ENCODE data around the gene CHFR. TPM values are rescaled to one million over a fixed set of nuclear protein-coding genes. Genes with fewer than 3 reads are reported as not detected.
"Not testable (repeated sequence)": the region's sequence is repeated elsewhere in the genome, so short reads cannot be mapped to it uniquely, and the experiment has no call there.

Gene CHFR
- total RNA-seq, 1 experiment from 2014 or later = 17.5 TPM

- no peak for DNase-seq (ENCODE audit: low read depth)
- in situ Hi-C loops (cut with HindIII; ENCODE audit: low pct_unique_long_range_greater_than_20kb, low sequenced_read_pairs) = no loop called here
These were observed 38.9 kb downstream of the CHFR start for GRCh38 chr12:132848521-132848920.

GRCh38 chr12:132847363-132848356 lies 39.7 kb downstream of the CHFR start:
- in situ Hi-C loops (cut with HindIII; ENCODE audit: low pct_unique_long_range_greater_than_20kb, low sequenced_read_pairs) = no loop called here
- DNase-seq (ENCODE audit: low read depth) = no peak

DNA sequence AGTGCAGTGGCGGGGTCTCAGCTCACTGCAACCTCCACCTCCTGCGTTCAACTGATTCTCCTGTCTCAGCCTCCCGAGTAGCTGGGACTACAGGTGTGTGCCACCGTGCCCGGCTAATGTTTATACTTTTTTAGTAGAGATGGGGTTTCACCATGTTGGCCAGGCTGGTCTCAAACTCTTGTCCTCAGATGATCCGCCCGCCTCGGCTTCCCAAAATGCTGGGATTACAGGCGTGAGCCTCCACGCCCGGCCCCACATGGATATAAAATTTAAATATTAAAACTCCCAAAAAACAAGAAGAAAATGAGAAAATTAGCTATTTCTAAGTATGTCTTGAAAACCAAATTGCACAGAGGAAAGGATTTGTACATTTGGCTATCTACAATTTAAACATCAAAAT lies 42.7 kb downstream of the CHFR start:
- in situ Hi-C loops (cut with HindIII; ENCODE audit: low pct_unique_long_range_greater_than_20kb, low sequenced_read_pairs) = not testable (repeated sequence)

GRCh38 chr12:132842449-132843045 lies 44.9 kb downstream of the CHFR start:
- no peak for DNase-seq (ENCODE audit: low read depth)
- in situ Hi-C loops (cut with HindIII; ENCODE audit: low pct_unique_long_range_greater_than_20kb, low sequenced_read_pairs) = no loop called here

More for the DNA sequence above, 42.7 kb downstream of the CHFR start:
- not testable (repeated sequence) for DNase-seq (ENCODE audit: low read depth)

- in situ Hi-C loops (cut with HindIII; ENCODE audit: low pct_unique_long_range_greater_than_20kb, low sequenced_read_pairs) = no loop called here
These were observed 46.3 kb downstream of the CHFR start for GRCh38 chr12:132841151-132841550.

DNA sequence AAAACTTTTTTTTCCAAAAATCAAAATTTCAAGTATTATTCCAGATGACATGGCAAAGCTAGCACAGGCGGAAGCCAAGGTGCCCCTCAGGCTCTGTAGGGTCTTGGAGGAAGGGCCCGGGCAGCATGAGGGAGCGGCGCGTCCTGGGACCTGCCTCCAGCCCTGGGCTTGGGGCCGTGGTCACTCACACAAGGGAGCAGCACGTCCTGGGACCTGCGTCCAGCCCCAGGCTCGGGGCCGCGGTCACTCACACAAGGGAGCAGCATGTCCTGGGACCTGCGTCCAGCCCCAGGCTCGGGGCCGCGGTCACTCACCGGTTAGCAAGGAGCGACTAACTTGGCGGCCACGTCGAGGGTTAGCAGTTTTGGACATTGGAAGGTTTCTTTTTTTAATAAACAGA lies 46.9 kb downstream of the CHFR start:
- in situ Hi-C loops (cut with HindIII; ENCODE audit: low pct_unique_long_range_greater_than_20kb, low sequenced_read_pairs) = no loop called here
- DNase-seq (ENCODE audit: low read depth) = no peak

More at GRCh38 chr12:132841151-132841550, 46.3 kb downstream of the CHFR start:
- no peak for DNase-seq (ENCODE audit: low read depth)

DNA sequence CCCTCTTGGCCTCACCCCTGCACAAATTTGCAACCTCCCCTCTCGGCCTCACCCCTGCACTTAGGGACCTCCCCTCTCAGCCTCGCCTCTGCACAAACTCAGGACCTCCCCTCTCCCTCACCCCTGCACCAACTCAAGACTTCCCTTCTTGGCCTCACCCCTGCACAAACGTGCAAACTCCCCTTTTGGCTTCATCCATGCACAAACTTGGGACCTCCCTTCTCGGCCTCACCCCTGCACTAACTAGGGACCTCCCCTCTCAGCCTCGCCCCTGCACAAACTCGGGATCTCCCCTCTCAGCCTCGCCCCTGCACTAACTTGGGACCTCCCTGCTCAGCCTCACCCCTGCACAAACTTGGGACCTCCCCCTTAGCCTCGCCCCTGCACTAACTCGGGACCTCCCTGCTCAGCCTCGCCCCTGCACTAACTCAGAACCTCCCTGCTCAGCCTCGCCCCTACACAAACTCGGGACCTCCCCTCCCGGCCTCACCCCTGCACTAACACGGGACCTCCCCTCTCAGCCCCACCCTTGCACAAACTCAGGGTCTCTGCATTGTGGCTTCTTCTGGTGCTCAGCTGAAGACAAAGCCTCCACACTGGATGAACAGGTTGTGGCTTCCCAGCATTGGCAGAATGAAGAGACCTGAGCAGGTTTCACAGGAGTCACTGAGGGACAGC lies 47.7 kb downstream of the CHFR start:
- in situ Hi-C loops (cut with HindIII; ENCODE audit: low pct_unique_long_range_greater_than_20kb, low sequenced_read_pairs) = no loop called here

DNA sequence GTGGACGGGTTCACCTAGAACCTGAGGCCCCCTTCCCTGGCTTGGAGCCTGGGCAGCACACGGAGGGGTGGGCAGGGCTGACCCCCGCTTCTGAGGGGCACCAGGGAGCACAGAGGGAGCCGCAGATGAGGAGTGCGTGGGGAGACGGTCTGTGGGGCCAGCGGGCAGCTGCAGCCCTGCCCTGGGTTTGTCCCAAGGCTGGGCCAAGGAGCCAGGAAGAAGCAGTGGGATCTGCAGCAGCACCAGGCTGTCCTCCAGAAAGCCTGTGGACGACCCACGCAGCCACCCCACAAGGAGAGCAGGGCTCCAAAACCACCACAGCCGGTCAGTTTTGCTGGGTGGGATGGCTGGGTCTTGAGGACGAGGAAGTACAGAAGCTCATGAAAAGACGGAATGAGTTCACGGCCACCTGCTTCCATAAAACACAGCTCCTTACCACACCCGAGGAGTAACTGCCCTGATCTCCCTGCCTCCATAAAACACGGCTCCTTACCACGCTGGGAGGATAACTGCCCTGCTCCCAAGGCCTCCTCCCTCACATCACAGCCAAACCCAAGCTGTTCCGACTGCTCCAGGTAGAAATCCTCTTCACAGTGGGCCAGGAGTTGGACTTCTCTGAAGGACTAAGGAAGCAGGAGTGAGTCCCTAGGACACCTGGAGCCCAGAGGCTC lies 48.9 kb downstream of the CHFR start:
- in situ Hi-C loops (cut with HindIII; ENCODE audit: low pct_unique_long_range_greater_than_20kb, low sequenced_read_pairs) = no loop called here
- no peak for DNase-seq (ENCODE audit: low read depth)

More for the DNA sequence above, 47.7 kb downstream of the CHFR start:
- no peak for DNase-seq (ENCODE audit: low read depth)

- no peak for DNase-seq (ENCODE audit: low read depth)
- in situ Hi-C loops (cut with HindIII; ENCODE audit: low pct_unique_long_range_greater_than_20kb, low sequenced_read_pairs) = no loop called here
These were observed 49.6 kb downstream of the CHFR start for GRCh38 chr12:132837693-132838409.

DNA sequence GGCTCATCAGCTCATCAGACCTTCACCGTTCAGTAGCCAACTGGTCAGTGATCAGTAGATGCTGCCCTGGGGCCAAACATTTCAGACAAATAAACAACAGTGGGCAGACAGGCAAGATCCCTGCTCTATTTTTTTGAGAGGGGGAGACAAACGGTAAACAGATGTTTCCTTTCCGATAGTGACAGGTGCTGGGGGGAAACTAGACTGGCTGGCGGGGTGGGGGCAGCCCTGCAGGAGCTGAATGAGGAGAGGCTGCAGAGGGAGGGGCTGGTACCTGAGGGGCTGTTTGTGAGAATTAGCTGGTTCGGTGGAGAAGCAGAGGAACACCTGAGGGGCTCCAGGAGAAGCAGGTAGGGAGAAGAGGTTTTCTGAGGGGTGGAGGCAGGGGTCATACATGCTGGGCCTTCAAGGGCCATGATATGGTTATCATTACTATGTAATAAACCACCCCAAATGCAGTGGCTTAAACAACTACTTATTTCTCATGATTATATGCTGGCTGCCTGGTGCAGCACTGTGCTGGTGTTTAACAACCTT lies 50.5 kb downstream of the CHFR start:
- DNase-seq (ENCODE audit: low read depth) = no peak
- in situ Hi-C loops (cut with HindIII; ENCODE audit: low pct_unique_long_range_greater_than_20kb, low sequenced_read_pairs) = no loop called here

GRCh38 chr12:132836230-132836629 lies 51.2 kb downstream of the CHFR start:
- DNase-seq (ENCODE audit: low read depth); in situ Hi-C loops (cut with HindIII; ENCODE audit: low pct_unique_long_range_greater_than_20kb, low sequenced_read_pairs): not testable (repeated sequence)

DNA sequence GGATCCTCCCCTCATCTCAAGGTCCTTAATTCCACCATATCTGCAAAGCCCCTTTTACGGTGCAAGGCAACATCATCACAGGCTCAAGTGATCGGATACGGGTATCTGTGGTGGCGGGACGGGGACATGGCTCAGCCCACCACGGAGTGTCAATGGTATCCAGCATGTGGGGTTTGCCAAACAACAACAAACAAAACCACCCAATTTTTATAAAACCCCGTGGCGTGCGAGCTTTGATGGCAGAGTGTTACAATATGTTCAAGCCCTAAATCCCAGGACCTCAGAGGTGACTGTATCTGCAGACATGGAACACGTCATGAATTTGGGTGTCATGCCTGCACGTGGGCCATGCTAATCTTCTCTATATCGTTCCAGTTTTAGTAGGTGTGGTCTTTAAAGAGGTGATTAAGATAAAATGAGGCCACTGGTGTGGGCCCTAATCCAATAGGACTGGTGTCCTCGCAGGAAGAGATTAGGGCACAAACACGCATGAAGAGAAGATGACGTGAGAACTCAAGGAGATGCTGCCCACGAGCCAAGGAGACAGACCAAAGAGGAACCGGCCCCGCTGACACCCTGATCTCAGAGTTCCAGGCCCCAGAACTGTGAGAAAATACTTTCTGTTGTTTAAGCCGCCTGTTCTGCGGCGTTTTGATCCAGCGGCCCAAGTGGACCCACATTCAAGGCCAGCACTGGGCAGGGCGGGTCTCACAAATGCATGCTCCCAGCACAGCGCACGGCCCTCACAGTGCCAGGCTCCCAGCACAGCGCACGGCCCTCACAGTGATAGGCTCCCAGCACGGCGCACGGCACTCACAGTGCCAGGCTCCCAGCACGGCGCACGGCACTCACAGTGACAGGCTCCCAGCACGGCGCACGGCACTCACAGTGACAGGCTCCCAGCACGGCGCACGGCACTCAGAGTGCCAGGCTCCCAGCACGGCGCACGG lies 52.1 kb downstream of the CHFR start:
- in situ Hi-C loops (cut with HindIII; ENCODE audit: low pct_unique_long_range_greater_than_20kb, low sequenced_read_pairs) = no loop called here

GRCh38 chr12:132834181-132834711 lies 53.2 kb downstream of the CHFR start:
- DNase-seq (ENCODE audit: low read depth) = no peak
- in situ Hi-C loops (cut with HindIII; ENCODE audit: low pct_unique_long_range_greater_than_20kb, low sequenced_read_pairs) = no loop called here

More for the DNA sequence above, 52.1 kb downstream of the CHFR start:
- DNase-seq (ENCODE audit: low read depth) = no peak

DNA sequence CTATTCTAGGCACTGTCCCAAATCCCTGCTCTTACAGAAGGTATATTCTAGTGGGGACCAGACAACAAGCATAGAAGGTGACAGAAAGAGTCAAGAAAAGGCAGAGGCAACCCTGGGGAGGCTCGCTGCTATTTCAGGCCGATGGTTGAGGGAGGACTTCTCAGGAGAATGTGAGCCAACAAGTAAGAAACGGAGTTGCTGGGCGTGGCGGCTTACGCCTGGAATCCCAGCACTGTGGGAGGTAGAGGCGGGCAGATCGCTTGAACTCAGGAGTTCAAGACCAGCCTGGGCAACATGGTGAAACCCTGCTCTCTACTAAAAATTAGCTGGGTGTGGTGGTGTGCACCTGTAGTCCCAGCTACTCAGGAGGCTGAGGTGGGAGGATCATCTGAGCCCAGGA lies 54.1 kb downstream of the CHFR start:
- DNase-seq (ENCODE audit: low read depth) = no peak
- in situ Hi-C loops (cut with HindIII; ENCODE audit: low pct_unique_long_range_greater_than_20kb, low sequenced_read_pairs) = no loop called here

- in situ Hi-C loops (cut with HindIII; ENCODE audit: low pct_unique_long_range_greater_than_20kb, low sequenced_read_pairs) = no loop called here
- no peak for DNase-seq (ENCODE audit: low read depth)
These were observed 55.6 kb downstream of the CHFR start for GRCh38 chr12:132831771-132832170.

Measured in Caki2 (cell line).